Mesothelial cell of epicardium (in vitro differentiated cells): ENCODE measurements around the gene SENP2. TPM values are rescaled to one million over a fixed set of nuclear protein-coding genes. Genes with fewer than 3 reads are reported as not detected.
A peak's percentile ranks its signal among the peaks of the same experiment; 100 is the strongest.

Experiments used
- DNase-seq, 2 experiments: peaks; one replicate each; pipeline ENCODE4 v3.0.0; 2021; ENCODE audit warnings: low spot score in 2 of 2; ENCODE audit not compliant: unreplicated experiment in 2 of 2
- H3K27ac Mint-ChIP-seq: 2 replicates; pipeline ENCODE4 v1.8.0; 2021; ENCODE audit warnings: mixed read lengths
- H3K27me3 Mint-ChIP-seq: 2 replicates; pipeline ENCODE4 v1.8.0; 2021; ENCODE audit warnings: low read depth, mixed read lengths
- H3K36me3 Mint-ChIP-seq: 2 replicates; pipeline ENCODE4 v1.8.0; 2021; ENCODE audit warnings: mixed read lengths
- H3K4me1 Mint-ChIP-seq: 2 replicates; pipeline ENCODE4 v1.8.0; 2021; ENCODE audit warnings: mixed read lengths
- H3K4me3 Mint-ChIP-seq: 2 replicates; pipeline ENCODE4 v1.8.0; 2021; ENCODE audit warnings: mild to moderate bottlenecking, moderate library complexity, mixed read lengths
- H3K9me3 Mint-ChIP-seq: 2 replicates; pipeline ENCODE4 v1.8.0; 2021; ENCODE audit warnings: mixed read lengths
- total RNA-seq: library from RNA; stranded (reverse); gene quantifications from 3 replicates; pipeline ENCODE4 v1.2.1, GENCODE V29; 2021
- TF ChIP-seq, protein P1 (sequence below): fragments of 200-600 bp; sonication (generic); IDR thresholded peaks from one replicate; pipeline ENCODE4 v1.5.0; 2021; ENCODE audit warnings: antibody characterized with exemption; ENCODE audit not compliant: unreplicated experiment

The SENP2 gene
- 39.3 to 40.7 TPM (median 40.2 TPM) in 3 replicates for total RNA-seq

- Mint-ChIP-seq H3K36me3 (no peaks in the 10 kb centered on the region), H3K9me3 (no peaks in the 10 kb centered on the region), H3K4me3 (peak within 1 kb of the TSS; percentile 91), H3K4me1 (peaks cover 22% of the 10 kb centered on the region), H3K27ac (peak within 1 kb of the TSS; percentile 98), H3K27me3 (peaks cover 9% of the 10 kb centered on the region)
- TF ChIP-seq, protein P1, sequence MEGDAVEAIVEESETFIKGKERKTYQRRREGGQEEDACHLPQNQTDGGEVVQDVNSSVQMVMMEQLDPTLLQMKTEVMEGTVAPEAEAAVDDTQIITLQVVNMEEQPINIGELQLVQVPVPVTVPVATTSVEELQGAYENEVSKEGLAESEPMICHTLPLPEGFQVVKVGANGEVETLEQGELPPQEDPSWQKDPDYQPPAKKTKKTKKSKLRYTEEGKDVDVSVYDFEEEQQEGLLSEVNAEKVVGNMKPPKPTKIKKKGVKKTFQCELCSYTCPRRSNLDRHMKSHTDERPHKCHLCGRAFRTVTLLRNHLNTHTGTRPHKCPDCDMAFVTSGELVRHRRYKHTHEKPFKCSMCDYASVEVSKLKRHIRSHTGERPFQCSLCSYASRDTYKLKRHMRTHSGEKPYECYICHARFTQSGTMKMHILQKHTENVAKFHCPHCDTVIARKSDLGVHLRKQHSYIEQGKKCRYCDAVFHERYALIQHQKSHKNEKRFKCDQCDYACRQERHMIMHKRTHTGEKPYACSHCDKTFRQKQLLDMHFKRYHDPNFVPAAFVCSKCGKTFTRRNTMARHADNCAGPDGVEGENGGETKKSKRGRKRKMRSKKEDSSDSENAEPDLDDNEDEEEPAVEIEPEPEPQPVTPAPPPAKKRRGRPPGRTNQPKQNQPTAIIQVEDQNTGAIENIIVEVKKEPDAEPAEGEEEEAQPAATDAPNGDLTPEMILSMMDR = no peak
- peak; percentile 99 to 100 for DNase-seq
These were observed at the start of gene SENP2 for GRCh38 chr3:185585859-185586685. TSS of gene SENP2 (plus strand) at chr3:185586295. CDS start at chr3:185586414, 119 bp downstream.

DNA sequence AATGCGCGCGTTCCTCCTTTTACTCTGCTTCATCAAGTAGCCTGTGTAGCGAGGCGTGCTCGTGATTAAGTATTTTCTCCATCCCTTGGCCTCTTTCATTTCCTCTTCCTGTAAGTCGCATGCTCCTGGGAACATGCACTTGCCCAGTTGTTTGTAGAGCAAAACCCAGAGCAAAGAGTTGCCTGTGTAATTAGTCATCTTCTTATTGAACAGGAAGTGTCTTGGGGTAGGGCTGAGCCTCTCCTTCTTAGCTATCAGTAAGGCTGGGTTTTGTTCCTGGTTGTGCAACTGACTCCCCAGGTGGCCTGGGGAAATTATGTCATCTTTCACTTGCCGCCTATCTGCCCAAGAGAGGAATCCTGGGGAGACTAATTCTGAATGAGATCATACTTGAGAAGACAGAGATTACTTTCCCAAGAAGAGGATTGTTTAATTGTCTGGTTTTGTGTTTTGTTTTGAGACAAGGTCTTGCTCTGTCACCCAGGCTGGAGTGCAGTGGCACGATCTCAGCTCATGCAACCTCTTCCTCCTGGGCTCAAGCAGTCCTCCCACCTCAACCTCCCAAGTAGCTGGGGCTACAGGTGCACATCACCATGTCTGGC lies 48.6 kb upstream of the SENP2 start:
- Mint-ChIP-seq H3K27ac (no peak overlapping the region), H3K9me3 (no peaks in the 10 kb centered on the region), H3K4me3 (no peak overlapping the region), H3K36me3 (no peaks in the 10 kb centered on the region), H3K4me1 (peaks cover 6% of the 10 kb centered on the region), H3K27me3 (peaks cover 2% of the 10 kb centered on the region)
- TF ChIP-seq, protein P1 = no peak
- DNase-seq = no peak

- TF ChIP-seq, protein P1 = no peak
These were observed 46.2 kb upstream of the SENP2 start for GRCh38 chr3:185539934-185540333.

DNA sequence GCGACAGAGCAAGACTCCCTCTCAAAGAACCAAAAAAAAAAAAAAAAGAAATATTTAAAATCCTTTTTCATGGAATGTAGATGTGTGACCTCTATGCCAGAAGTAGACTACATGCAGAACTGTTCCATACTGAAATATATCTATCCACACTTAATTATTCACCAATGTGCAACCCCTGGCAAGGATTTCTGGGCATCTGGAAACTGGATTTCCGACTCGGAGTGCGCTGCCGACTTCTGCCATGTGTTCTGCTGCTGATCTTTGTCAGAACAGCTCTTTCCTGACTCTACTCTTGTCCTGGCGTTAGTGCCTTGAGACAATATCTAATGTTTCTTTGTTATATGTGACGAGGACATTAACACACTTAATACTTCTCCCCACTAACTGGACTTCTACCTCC lies 45.4 kb upstream of the SENP2 start:
- H3K27ac Mint-ChIP-seq = no peak overlapping the region
- peaks cover 2% of the 10 kb centered on the region for H3K27me3 Mint-ChIP-seq
- no peak overlapping the region for H3K4me3 Mint-ChIP-seq
- H3K4me1 Mint-ChIP-seq = peaks cover 13% of the 10 kb centered on the region
- H3K36me3 Mint-ChIP-seq = no peaks in the 10 kb centered on the region
- DNase-seq = no peak
- H3K9me3 Mint-ChIP-seq = no peaks in the 10 kb centered on the region
- TF ChIP-seq, protein P1 = no peak

More at GRCh38 chr3:185539934-185540333, 46.2 kb upstream of the SENP2 start:
- H3K9me3 Mint-ChIP-seq = no peaks in the 10 kb centered on the region
- DNase-seq = no peak
- H3K4me1 Mint-ChIP-seq = peaks cover 11% of the 10 kb centered on the region
- H3K27ac Mint-ChIP-seq = no peak overlapping the region
- H3K27me3 Mint-ChIP-seq = peaks cover 2% of the 10 kb centered on the region
- no peaks in the 10 kb centered on the region for H3K36me3 Mint-ChIP-seq
- no peak overlapping the region for H3K4me3 Mint-ChIP-seq

GRCh38 chr3:185549122-185549521 lies 37.0 kb upstream of the SENP2 start:
- DNase-seq = no peak
- Mint-ChIP-seq H3K4me1 (peaks cover 23% of the 10 kb centered on the region), H3K27me3 (no peaks in the 10 kb centered on the region), H3K4me3 (no peak overlapping the region), H3K9me3 (no peaks in the 10 kb centered on the region), H3K27ac (peak overlapping the region; percentile 12), H3K36me3 (no peaks in the 10 kb centered on the region)
- TF ChIP-seq, protein P1 = no peak
